Endothelial cell (in vitro differentiated cells): Measurements from ENCODE around the gene CTSA. TPM values are rescaled to one million over a fixed set of nuclear protein-coding genes. Genes with fewer than 3 reads are reported as not detected.

Experiments used
- DNase-seq: peaks from one replicate; pipeline ENCODE4 v3.0.0; 2021; ENCODE audit warnings: low spot score
- H3K27ac Mint-ChIP-seq: one replicate; pipeline ENCODE4 v1.8.0; 2021; ENCODE audit warnings: mixed read lengths, inconsistent platforms; ENCODE audit not compliant: unreplicated experiment
- H3K27me3 Mint-ChIP-seq: one replicate; pipeline ENCODE4 v1.8.0; 2021; ENCODE audit warnings: mild to moderate bottlenecking, moderate library complexity, mixed read lengths, inconsistent platforms; ENCODE audit not compliant: unreplicated experiment
- H3K36me3 Mint-ChIP-seq: one replicate; pipeline ENCODE4 v1.8.0; 2021; ENCODE audit warnings: mild to moderate bottlenecking, low read depth, mixed read lengths, inconsistent platforms; ENCODE audit not compliant: unreplicated experiment
- H3K4me1 Mint-ChIP-seq: one replicate; pipeline ENCODE4 v1.8.0; 2021; ENCODE audit warnings: mild to moderate bottlenecking, mixed read lengths, inconsistent platforms; ENCODE audit not compliant: unreplicated experiment
- H3K4me3 Mint-ChIP-seq: one replicate; pipeline ENCODE4 v1.8.0; 2021; ENCODE audit warnings: mild to moderate bottlenecking, mixed read lengths, inconsistent platforms; ENCODE audit not compliant: unreplicated experiment
- H3K9me3 Mint-ChIP-seq: one replicate; pipeline ENCODE4 v1.8.0; 2021; ENCODE audit warnings: mixed read lengths, inconsistent platforms; ENCODE audit not compliant: unreplicated experiment
- CTCF ChIP-seq: fragments of 200-600 bp; sonication (generic); IDR thresholded peaks from one replicate; pipeline ENCODE4 v1.5.0; 2021; ENCODE audit warnings: antibody characterized with exemption; ENCODE audit not compliant: unreplicated experiment
- total RNA-seq: library from RNA; stranded (reverse); fragmentation: NEBNext Ultra II Directional; extraction: Animal tissue kit (Norgen Biotek cat#: 25700); gene quantifications from one replicate; pipeline ENCODE4 v1.2.1, GENCODE V29; 2021; ENCODE audit not compliant: unreplicated experiment

Gene CTSA
- total RNA-seq, 1 donor from 2014 or later = 62.7 TPM

- DNase-seq = no peak
- no peak overlapping the region for H3K27ac Mint-ChIP-seq
- peaks cover 3% of the 10 kb centered on the region for H3K27me3 Mint-ChIP-seq
- H3K9me3 Mint-ChIP-seq = no peaks in the 10 kb centered on the region
- peaks cover 27% of the 10 kb centered on the region for H3K4me1 Mint-ChIP-seq
- no peaks in the 10 kb centered on the region for H3K36me3 Mint-ChIP-seq
- H3K4me3 Mint-ChIP-seq = no peak overlapping the region
- no peak for TF ChIP-seq CTCF
Measured at GRCh38 chr20:45918779-45919537, 27.8 kb downstream of the CTSA start.

GRCh38 chr20:45919542-45920399, 28.6 kb downstream of the CTSA start:
- H3K4me3 Mint-ChIP-seq = no peak overlapping the region
- H3K9me3 Mint-ChIP-seq = no peaks in the 10 kb centered on the region
- TF ChIP-seq CTCF = no peak
- peaks cover 23% of the 10 kb centered on the region for H3K4me1 Mint-ChIP-seq
- H3K27ac Mint-ChIP-seq = no peak overlapping the region
- no peaks in the 10 kb centered on the region for H3K36me3 Mint-ChIP-seq
- H3K27me3 Mint-ChIP-seq = peaks cover 3% of the 10 kb centered on the region
- DNase-seq = no peak

GRCh38 chr20:45920462-45921336, 29.6 kb downstream of the CTSA start:
- TF ChIP-seq CTCF = no peak
- Mint-ChIP-seq H3K36me3 (no peaks in the 10 kb centered on the region), H3K4me3 (no peak overlapping the region), H3K27ac (no peak overlapping the region), H3K9me3 (no peaks in the 10 kb centered on the region), H3K4me1 (peaks cover 26% of the 10 kb centered on the region), H3K27me3 (peaks cover 3% of the 10 kb centered on the region)
- no peak for DNase-seq

GRCh38 chr20:45921337-45922189, 30.4 kb downstream of the CTSA start:
- TF ChIP-seq CTCF = no peak
- H3K27me3 Mint-ChIP-seq = peaks cover 3% of the 10 kb centered on the region
- H3K4me1 Mint-ChIP-seq = peaks cover 26% of the 10 kb centered on the region
- no peak overlapping the region for H3K27ac Mint-ChIP-seq
- H3K36me3 Mint-ChIP-seq = no peaks in the 10 kb centered on the region
- no peaks in the 10 kb centered on the region for H3K9me3 Mint-ChIP-seq
- H3K4me3 Mint-ChIP-seq = no peak overlapping the region
- no peak for DNase-seq
